ENCODE results near the gene SH3TC1.

DNA sequence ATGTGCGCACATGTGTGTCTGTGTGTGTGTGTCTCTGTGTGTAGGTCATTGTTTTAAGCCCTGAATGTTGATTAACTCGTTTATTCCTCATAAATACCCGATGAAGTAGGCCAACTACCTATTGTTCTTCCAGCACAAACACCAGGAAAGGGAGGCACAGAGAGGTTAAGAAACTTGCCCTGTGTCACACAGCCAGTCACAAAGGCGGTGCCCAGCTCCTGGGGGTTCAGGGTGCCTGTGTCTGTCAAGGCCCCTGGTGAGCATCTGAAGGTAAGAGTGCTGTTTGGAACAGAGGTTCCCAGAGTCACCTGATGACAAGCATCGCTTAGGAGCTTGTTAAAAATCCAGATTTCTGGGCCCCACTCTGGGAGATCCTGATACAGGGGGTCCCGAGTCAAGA is 18.0 kb upstream of the SH3TC1 start:
- TF ChIP-seq, protein P1, sequence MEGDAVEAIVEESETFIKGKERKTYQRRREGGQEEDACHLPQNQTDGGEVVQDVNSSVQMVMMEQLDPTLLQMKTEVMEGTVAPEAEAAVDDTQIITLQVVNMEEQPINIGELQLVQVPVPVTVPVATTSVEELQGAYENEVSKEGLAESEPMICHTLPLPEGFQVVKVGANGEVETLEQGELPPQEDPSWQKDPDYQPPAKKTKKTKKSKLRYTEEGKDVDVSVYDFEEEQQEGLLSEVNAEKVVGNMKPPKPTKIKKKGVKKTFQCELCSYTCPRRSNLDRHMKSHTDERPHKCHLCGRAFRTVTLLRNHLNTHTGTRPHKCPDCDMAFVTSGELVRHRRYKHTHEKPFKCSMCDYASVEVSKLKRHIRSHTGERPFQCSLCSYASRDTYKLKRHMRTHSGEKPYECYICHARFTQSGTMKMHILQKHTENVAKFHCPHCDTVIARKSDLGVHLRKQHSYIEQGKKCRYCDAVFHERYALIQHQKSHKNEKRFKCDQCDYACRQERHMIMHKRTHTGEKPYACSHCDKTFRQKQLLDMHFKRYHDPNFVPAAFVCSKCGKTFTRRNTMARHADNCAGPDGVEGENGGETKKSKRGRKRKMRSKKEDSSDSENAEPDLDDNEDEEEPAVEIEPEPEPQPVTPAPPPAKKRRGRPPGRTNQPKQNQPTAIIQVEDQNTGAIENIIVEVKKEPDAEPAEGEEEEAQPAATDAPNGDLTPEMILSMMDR (IDR thresholded peaks at IDR 0.05; ENCODE audit: low read depth, low read length), result no peak
- no peak for TF ChIP-seq POLR2A (IDR thresholded peaks at IDR 0.05; ENCODE audit: extremely low read depth, insufficient read length)
